Hematopoietic multipotent progenitor cell treated with erythropoietin and hydrocortisone succinate and interleukin-3 and kit ligand, for 15 days (in vitro differentiated cells): Measurements from ENCODE around the gene SPATA46.
"Not testable (repeated sequence)": the region's sequence is repeated elsewhere in the genome, so short reads cannot be mapped to it uniquely, and the experiment has no call there.

Source experiments
- DNase-seq: peaks from one replicate; pipeline ENCODE4 v3.0.0-alpha.2; 2015; ENCODE audit warnings: low spot score

Gene SPATA46

DNA sequence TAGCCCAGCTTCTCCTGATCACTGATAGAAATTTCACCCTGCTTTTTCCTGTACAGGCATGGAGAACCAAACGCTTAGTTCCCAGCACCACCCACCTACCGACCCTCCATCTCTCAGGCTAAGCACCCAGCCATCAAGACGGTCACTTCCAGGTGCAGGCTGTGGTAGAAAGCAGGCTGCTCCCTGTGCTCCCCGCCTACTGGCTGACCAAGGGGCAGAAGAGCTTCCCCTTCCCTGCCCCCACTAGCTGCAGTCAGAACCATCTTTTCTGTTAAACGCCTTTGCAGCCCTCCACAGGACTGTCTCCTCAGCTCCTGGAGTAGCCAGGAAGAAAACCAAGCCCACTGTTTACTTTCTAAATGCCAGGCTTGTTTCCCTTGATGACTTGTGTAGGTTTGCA, 23.0 kb downstream of the SPATA46 start:
- no peak for DNase-seq

DNA sequence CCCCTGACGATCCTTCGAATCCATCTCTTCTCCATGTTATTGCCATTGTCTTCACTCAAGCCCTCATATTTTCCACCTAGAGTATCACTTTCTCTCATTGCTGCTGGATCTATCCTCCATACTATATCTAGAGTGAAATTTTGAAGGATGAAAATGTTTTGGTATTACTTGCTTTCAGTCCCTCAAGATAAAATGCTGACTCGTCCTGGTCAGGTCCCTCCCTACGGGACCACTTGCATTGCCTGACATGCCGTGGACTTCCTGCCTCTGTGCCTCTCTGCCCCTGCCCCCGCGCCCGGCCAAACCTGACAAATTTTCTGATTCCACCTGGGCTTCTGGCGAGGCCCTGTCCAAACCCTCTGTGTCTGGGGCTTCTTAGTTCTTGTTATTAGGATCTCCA, 23.6 kb downstream of the SPATA46 start:
- DNase-seq, result no peak

DNA sequence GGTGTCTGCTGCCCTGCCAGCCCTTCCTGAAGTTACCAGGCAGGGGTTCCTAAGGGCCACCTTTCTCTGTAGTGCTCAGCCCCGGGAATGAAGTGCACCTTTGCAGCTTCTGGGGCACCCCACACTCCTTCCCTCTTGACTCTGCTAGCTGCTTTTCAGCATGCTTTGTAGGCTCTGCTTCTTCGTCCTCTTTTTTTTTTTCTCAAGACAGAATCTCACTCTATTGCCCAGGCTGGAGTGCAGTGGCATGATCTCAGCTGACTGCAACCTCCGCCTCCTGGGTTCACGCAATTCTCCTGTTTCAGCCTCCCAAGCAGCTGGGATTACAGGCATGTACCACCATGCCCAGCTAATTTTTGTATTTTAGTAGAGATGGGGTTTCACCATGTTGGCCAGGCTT, 24.8 kb downstream of the SPATA46 start:
- DNase-seq, result not testable (repeated sequence)

DNA sequence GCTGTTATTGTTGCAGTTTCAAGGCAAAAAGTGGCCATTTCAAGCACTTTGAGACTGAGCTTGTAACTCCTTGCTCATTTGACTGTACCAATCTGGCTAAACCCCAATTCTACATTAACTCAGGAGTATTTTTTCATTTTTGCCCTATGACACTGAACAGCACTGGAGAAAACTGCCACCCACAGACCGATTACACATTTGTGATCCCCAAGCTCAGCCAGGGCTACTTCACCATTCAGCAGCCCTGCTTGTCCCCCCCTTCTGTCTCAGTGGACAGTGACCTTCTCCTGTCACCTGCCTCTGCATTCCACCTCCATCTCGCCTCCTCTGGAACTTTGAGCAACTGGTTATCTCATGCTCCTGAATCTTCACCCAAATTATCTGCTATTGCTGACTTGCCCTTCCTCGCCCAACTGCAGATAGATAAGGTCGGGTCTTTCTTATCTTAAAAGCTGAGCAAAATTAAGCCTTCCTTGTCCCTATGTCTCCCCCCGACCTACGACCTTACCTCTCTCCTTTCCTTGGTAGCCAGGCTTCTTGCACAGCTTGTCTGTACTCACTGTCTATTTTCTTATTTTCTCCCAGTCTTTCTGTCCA, 25.3 kb downstream of the SPATA46 start:
- DNase-seq, result no peak

DNA sequence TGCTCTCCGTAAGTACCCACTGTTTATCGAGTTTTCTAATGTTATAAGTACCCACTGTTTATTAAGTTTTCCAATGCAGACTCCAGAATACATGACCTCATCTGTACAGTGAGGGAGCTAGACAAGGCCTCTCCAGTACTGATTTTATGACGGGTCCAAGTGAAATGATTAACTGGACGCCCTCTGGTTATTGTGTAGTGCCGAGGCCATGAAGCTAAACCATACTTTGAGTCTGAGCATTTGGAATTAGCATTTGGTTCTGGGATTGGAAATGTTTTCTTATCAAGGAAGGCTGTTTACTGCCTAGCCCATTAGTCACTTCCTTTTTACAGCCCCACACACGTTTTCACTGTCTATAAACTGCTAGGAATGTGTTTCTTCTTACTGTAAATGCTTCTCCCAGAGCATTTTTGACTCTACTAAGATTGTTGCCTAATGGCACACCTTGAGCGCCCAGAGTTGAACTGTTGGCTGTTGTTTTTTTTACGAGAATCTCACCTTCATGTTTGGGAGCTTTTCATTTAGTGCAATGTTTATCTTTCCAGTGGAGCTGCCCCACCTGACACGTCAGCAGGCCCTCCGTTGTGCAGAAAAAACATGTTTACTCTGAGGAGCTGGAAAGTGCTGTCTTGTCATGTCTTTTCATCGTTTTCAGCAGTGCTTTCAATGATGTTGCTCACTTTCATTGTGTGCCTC, 26.9 kb downstream of the SPATA46 start:
- no peak for DNase-seq

DNA sequence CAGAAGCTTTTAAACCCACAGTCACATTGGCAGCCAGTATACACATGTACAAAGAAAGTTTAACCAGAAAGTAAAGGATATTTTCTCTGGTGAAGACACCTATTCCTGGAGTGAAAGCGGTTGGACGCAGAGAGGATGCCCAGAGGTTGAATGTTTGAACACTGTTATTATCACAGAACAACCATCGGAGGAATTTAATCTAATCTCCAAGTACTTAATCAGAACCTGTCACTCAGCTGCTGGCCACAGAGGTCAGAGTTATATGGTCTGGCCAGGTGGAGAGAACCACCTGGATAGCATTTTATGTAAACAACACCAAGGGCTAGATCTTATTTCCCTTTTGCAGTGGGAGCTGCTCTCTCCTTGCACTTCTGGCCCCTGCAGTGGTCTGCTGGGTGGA, 29.4 kb downstream of the SPATA46 start:
- no peak for DNase-seq

DNA sequence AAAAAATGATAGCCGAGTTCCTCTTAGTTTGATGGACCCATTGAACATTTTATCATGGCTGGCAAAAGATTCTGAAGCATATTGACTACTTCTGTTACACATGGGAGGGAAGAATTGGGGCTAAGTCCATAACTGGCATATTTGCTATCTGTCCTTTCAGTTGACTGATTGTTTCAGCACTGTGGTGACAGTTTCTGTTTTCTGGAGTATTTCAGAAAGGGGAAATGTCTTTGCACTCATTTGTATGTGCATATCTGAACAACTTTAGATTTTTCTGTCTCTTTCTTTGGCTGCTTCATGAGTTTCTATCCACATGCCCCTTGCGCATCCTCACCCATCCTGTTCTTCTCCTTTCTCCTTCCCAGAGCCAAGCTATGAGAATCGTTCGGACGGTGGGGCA, 33.2 kb downstream of the SPATA46 start:
- no peak for DNase-seq

DNA sequence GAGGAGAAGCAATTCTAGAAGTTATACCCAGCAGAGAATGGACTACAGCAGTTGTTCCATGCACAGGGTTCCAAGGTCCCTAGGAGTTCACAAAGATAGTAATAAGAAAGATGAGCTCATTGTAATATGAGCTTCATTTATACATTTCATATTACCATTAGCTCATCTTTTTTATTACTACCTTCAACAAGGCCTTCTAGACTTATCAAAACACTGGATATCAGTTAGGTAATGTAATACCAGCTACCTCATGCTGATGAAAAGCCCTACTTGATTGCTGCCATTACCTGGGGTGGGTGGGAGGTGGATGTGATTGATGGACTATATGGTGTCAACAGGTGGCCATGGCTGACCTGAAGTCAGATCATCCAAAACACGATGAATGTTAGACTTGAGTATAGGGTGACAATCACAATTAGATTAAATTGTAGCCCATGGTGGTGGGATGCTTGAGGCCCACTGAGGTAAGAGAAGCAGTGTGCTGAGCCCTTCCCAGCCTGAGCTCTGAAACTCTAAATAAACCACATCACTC, 34.1 kb downstream of the SPATA46 start:
- no peak for DNase-seq

DNA sequence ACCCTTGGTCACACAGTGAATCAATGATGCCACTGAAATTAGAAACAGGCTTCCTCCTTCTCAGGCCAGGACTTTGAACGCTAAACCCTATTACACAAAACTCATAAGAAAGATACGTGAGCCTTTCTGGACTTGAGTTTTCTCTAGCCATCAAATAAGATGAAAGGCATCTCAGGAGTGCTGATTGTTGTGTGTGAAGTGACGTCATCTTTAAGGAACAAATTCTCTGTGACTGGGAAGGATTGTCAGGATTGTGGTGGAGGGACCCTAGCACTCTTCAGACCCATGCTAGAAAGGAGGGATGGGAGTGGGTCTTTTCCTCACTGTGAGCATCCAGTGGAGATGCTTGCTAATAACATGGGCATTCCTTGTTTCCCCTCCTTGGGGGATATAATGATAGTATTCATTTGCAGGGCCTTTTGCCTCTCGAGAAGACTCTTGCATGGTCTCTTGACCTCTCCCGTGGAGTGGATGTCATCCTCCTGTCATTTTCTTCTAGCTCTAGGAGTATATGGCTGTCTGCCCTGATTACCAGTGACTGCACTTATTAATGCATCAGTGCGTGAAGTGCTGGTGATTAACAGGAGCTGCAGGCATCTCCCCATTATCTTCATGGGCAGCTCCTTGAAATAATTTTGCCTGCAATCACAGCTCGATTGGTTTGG, 39.9 kb downstream of the SPATA46 start:
- no peak for DNase-seq

DNA sequence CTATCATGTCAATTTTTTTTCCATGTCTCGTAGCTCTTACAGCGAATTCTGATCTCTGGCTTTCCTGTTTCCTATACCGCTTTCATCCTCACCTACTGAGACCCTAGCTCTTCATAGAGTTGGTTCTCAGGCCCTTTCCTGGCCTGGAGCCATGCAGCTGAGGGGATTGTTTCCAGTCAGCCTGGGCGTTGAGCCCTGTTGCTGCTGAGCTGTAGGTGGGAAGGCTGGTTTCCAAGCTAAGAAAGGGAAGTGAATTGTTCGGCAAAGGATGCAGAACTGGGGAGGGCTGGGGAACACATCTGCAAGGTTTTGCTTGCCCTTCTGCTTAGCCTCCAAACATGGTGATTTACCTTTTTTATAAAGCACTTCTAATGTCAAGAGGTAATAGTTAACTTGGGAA, 41.5 kb downstream of the SPATA46 start:
- DNase-seq, result no peak

DNA sequence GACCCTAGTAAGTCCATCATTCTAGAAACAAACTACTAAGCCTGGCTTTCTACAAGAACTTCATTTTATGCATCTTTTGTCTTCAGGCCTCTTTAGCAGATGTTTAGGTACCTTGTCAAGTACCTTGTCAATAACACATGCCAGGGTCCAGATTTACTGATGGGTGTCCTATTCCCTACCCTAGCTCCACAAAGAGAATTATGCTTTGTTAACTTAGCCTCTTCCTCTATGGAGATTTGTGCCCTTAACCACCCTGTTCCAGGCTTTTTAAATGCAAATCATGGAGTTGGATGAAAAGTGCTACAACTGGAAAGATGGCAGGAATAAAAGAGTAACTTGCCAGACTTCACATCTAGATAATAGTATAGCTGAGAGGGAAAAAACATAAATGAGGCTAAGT, 42.7 kb downstream of the SPATA46 start:
- no peak for DNase-seq

DNA sequence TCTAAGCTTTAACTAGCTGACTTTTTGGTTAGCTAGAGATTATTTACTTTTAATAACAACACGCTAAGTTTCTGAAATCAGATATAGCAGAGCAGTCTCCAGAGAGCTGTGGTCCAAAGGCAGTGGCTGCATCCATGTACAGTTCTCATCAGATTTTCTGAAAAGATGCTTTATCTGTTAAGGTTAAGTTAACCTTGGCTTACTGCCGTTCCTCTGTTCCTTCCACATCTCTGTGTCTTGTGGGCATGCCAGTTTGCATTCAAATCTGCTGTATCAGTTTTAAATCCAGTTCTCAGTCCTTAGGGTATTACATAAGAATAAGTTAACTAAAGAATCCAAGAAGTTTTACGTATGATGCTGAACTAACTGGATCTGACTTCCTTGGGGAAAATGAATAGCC, 46.8 kb downstream of the SPATA46 start:
- no peak for DNase-seq

DNA sequence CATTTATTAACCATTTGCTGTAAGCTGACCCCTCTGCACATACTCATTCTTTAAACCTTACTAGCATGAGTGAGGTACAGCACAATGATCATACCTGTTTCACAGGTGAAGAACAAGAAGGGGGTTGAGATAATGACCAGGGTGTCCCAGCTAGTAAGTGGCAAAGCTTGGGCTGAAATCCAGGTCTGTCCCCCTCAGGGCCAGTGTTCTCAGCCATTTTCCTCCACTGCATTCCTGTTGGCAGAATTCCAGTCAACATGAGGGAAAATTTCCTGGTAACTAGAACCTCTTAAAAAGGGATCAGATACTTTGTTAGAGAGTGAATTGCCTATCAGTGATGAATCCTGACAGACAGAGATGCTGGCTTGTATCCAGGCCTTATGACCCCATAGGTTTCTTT, 48.1 kb downstream of the SPATA46 start:
- DNase-seq, result no peak

DNA sequence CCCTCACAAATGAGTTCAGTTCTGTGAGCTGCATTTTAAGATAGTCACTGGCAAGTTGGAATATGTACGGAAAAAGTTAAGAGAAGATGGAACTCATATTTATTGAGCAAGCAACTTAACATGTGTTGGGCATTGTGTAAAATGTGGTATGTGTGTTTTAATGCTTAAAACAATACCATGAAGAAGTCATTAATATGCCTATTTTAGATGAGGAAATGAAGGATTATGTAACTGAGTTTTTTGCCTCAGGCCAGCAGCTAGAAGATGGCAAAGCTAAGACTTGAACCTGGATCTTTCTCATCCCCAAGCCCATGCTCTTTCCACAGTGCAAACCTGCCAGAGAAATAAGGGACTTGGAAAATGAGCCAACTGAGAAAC, 48.9 kb downstream of the SPATA46 start:
- DNase-seq, result no peak

DNA sequence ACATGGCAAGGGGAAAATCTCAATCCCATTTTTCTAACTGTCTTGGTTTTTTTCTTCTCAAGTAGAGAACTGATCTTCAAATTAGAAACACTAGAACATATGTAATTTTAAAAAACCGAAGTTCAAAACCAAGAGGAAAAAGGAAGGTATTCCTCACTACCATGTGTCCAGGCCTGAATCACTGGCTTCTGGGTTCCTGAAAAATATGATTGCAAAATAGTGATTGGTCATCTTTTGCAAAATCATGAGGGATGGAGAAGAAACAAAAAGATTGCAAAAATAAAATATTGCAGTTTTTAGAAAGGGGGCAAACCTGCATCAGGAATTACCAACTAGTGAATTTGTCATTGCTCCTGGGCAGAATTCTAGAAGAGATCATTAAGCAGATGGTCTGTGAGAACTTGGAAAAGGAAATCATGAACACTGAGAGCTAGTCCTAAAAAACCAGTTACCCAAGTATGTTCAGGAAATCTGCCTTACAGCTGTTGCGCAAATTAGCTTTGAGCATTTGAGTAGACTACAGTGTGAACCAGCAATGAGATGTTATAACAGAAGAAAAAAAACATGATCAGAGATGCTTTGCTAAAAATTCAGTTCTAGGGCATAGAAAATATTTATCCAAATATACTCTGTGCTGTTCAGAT, 49.4 kb downstream of the SPATA46 start:
- no peak for DNase-seq

DNA sequence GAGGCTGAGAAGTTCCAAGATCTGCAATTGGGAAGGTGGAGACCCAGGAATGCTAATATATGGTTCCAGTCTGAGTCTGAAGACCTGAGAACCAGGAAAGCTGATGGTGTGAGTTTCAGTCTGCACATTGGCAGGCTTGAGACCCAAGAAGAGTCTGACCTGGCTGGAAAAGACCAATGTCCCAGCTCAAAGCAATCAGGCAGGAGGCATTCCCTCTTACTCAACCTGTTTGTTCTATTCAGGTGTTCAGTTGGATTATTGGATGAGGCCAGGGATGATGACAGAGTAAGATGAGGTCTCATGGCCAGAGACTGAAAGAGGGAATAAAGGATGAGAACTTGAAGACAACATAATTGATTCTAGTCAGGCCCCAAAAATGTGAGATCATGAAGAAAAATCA, 50.1 kb downstream of the SPATA46 start:
- DNase-seq, result no peak

DNA sequence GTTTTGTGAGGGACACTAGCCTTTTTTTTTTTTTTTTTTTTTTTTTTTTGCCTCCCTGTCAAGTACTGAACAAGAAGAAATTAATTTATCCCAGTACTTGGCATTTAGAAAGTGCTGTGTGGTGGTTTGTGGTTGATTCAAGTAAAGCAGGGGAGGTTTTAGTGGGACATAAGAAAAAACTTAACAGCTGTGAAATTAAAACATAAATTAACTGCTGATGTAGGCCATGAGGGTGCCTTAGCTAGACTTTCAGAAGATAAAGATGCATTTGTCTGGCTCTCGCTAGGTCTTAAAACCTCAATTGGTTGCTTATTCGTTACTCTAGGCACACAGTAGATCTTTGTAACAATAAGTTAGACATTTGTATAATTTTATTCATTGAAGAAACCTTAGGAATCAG, 52.3 kb downstream of the SPATA46 start:
- DNase-seq, result no peak
